Activated effector memory CD4-positive, alpha-beta T cell treated with Interleukin-2 at 50 U/mL for 16 hours (primary cell): ENCODE data around the gene TTBK1.
A peak's percentile ranks its signal among the peaks of the same experiment; 100 is the strongest.

Source experiments
- DNase-seq: peaks from one replicate; pipeline ENCODE4 v3.0.0-alpha.2; 2020

Gene TTBK1

GRCh38 chr6:43256670-43257366, 13.5 kb downstream of the TTBK1 start:
- DNase-seq: no peak

DNA sequence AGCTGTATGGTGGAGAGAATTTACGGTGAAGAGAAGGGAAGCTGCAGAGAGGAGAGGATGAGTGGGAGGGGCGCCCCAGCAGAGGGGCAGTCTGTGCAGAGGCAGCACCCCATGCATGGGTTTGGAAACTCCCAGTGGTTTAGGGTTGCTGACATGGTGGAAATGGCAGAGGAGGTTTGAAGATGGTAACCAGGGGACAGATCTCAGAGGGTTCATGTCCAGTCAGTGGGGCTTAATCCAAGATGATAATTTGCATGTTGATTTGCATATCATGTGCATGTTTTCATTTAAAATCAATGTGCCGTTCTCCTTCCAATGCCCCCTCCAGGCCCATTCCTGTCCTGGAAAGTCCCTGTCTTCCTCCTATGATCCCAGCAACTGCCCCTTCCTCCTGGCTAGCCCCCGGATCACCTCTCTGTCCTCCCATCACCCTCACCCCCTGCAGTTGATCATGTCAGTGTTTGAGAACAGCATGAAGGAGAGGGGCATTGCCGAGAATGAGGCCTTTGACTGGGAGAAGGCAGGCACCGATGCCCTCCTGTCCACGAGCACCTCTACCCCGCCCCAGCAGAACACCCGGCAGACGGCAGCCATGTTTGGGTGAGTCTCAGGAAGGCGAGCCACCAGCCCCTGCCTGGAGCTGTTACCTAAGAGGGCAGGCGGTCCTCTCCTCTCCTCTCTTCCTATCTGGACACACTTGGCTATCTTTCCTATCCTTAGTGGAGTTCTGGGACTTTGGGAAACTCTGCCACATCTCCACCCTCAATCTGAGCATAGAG, 14.3 kb downstream of the TTBK1 start:
- DNase-seq: no peak

- no peak for DNase-seq
Measured at GRCh38 chr6:43258180-43258579, 14.9 kb downstream of the TTBK1 start.

GRCh38 chr6:43258807-43259686, 15.8 kb downstream of the TTBK1 start:
- no peak for DNase-seq

- DNase-seq: no peak
Measured at GRCh38 chr6:43260791-43261190, 17.5 kb downstream of the TTBK1 start.

DNA sequence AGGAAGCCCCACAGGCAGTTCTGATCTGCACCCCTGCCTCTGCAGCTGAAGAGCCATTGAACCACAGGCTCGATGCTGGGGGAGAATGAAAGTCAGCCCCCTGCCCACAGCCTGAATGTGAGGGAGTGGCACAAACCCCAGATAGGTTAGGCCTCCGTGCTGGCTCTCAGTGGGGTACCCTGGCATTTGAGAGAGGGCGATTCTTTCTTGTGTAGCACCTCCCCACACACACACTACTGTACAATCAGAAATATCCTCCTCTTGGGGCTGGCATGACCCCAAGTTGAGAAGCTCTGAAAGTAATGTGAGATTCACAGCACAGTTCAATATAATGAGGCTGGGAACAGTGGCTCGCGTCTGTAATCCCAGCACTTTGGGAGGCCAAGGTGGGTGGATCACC, 17.9 kb downstream of the TTBK1 start:
- DNase-seq: no peak

DNA sequence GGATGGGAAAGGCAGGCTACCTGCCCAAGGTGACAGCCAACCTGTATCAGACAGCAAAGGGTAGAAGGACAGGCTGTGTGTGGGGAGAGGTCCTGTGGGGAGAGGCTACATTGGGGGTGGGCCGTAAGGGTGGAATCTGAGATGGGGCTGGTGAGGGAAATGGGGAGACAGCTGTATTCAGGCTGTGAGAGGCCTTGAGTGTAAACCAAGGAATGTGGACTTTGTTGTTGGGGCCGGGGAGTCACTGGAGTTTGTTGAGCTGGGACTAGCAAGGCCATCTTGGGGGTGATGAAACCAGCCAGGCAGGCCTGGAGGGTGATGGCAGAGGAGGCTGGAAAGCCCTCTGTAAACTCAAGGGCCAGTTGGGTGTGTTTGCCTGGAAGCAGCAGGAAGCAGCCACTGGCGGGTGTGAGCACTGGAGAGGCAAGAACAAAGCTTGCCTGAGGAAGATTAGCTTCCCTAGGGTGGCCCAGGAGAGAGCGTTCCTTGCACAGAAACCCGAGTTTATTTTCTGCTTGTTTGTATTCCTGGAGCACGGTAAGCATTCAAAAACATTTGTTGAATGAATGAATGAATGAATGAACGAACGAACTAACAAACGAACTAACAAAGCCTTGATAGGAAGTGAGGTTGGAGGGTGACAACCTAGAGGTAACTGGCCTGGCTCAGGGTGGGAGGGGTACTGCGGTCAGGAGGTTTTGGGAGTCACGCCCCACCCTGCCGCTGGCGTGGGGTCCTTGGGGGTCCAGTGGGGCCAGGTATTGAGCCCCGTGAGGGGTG, 18.9 kb downstream of the TTBK1 start:
- no peak for DNase-seq

DNA sequence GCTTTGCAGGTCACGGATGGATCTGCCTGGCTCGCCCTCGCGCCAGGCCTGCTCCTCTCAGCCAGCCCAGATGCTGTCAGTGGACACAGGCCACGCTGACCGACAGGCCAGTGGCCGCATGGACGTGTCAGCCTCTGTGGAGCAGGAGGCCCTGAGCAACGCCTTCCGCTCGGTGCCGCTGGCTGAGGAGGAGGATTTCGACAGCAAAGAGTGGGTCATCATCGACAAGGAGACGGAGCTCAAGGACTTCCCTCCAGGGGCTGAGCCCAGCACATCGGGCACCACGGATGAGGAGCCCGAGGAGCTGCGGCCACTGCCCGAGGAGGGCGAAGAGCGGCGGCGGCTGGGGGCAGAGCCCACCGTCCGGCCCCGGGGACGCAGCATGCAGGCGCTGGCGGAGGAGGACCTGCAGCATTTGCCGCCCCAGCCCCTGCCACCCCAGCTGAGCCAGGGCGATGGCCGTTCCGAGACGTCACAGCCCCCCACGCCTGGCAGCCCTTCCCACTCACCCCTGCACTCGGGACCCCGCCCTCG, 19.6 kb downstream of the TTBK1 start:
- no peak for DNase-seq

DNA sequence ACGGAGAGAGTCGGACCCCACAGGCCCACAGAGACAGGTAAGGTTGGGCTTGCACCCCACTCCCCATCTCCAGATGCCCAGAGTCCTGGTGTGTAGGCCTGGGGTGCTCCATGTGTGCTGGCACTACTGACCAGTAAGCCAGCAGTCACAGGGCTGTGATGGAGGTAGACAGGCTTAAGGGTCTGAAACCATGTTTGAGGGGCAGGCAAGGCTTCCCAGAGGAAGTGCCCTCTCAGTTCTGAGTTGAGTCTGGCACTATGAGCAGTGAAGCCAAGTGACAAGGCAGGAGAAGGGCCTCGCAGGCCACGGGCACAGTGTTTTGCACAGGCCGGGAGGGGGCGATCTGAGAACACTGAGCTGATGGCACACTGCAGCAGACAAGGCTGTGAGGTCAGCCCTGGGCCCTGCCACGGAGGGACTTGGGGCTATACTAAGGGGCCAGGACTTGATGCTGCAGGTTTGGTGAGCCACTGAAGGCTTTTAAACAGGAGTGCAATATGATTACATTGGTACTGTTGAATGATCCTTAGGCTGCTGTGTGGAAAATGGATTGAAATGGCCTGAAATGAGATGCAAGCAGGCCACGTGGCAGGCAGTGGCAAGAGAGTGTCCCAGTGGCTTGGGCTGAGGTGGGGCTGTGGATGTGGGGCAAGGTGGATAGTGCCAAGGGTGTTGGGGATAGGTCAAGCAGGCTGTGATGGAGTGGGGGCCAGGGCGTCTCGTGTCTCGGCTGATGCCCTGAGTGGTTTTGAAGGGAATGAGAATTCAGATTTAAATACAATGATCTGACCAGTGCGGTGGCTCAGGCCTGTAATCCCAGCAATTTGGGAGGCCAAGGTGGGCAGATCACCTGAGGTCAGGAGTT, 20.3 kb downstream of the TTBK1 start:
- DNase-seq: peak; percentile 66

GRCh38 chr6:43264599-43265145, 21.4 kb downstream of the TTBK1 start:
- DNase-seq: no peak

GRCh38 chr6:43265564-43265963, 22.3 kb downstream of the TTBK1 start:
- DNase-seq: no peak

DNA sequence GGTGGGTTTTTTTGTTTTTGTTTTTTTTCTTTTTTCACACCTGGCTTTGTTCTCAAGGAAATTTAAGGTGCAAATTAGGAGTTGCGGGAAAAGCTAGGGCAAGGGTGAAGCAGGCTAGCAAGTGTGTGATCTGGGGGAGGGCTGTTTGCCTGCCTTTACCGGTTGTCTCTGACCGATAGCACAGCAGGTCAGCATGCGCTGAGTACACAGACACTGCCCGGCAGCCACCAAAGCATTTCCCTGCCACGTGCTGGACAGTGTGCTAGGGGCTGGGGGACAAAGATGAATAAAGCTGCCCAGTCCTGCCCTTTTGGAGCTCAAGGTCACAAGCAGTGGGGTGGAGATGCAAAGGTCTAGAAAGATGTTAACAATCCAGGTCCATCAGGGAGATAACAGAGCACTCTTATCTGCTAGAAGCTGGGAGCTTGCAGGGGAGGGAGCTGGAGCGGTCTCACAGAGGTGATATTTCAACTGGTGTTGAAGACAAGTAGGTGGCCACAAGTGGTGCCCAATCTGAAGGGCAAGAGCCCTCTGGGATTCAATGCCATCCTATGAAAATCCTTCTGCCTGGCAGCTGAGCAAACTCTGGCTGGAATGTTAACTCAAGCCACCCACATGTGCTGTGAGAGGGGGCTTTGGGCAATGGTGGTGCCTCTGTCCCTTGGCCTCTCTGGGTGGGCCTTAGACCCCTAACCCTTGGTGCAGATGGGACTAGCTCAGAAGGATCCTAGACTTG, 24.5 kb downstream of the TTBK1 start:
- no peak for DNase-seq

- DNase-seq: no peak
Measured at GRCh38 chr6:43268355-43268700, 25.0 kb downstream of the TTBK1 start.

- no peak for DNase-seq
Measured at GRCh38 chr6:43268782-43269272, 25.5 kb downstream of the TTBK1 start.

DNA sequence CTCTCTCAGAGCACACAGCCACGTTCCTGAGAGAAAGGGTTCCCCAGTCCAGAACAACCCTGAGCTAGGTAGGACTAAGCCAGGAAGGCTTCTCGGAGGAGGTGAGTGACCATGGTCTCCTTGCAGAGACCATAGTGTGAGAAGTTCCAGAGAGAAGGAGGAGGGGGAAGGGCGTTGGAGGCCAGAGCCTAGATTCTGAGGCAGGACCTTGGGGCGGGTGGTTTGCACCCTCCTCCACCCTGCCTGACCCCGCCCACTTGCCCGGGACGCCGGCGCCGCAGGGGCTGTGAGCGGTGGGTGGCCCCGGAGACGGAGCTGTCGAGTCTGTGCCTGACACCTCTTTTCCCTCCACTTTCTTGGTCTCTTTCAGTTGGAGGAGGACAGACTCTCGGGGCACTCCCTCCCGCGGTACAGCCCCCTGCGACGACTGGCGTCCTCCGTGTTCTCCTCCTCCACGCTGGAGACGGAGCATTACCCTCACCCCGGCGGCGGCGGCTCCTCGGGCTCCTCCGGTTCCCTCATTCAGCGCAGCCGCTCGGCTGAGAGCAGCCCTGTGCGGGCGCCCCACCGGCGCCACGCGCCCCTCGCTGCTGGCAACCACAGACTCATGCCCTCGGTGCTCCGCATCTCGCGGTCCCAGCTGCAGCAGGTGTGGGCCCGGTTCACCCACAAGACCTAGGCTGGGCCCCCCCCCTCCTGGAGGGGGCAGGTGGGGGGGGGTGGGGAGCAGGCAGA, 26.2 kb downstream of the TTBK1 start:
- DNase-seq: peak; percentile 26

- DNase-seq: no peak
Measured at GRCh38 chr6:43271103-43271815, 28.0 kb downstream of the TTBK1 start.

DNA sequence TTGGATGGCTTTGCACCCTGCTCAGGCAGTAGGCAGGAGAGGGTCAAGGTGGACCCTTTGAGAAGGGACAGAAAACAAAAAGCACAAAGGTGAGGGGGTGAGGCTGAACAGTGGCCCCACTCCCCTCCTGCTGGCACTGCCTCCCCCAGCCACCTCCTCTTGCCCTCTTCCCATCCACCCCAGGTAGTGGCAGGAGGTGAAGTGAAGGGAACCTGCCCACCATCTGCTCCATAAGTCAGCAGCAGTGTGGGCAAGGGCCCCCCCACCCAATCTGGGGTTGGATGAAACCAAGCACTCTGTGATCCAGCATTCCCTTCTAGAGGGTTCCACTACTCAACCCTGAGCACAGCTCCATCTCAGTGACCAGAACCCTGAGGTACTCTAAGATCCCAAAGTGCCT, 28.7 kb downstream of the TTBK1 start:
- DNase-seq: no peak

DNA sequence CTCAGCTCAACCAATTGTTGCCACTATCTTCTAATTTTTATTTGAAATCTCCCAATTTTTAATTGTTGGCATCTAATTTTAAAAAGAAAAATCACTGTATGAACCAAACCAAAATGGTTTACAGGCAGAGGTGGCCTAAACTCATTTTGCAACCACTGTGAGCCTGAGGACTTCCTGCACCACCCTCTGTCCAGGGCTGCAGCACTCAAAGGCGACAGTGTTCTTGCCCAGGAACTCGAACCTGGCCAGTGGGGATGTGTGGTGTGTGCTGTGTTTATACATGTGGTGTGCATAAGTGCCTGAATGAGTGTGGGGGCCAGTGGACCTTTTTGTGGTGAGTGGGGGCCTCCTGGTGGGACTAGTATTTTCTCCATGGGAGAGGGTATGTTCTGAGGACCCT, 30.4 kb downstream of the TTBK1 start:
- DNase-seq: no peak
